Measurements from ENCODE around the gene DHFR. TPM values are rescaled to one million over a fixed set of nuclear protein-coding genes. Genes with fewer than 3 reads are reported as not detected.

Gene DHFR
- total and polyA plus RNA-seq, 10 donors = 8.6 to 23.0 (median 16.3) TPM

DNA sequence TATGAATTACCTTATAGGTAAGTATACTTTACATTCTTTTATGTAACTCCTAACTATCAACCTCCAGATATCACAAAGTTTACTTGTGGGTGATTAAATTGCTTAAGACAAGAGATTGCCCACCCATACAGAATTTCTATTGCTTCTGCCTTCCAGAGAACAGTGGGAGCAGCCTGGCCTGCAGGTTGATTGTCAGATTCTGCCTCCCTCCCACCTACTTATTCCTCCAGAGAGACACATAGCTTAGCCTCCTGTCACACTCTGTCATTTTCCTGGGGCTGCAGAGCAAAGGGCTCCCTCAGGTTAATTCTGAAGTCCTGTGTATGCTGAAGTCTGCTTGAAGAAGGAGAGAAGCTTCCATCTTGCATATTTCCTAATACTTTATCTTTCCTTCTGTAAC is 48.5 kb upstream of the DHFR start:
- no peaks in the 10 kb centered on the region for H3K9me3 ChIP-seq
- H3K27me3 ChIP-seq (replicated peaks in 1 of 7) = no peaks in the 10 kb centered on the region
- no peak overlapping the region for H3K4me3 ChIP-seq
- TF ChIP-seq, protein P1, sequence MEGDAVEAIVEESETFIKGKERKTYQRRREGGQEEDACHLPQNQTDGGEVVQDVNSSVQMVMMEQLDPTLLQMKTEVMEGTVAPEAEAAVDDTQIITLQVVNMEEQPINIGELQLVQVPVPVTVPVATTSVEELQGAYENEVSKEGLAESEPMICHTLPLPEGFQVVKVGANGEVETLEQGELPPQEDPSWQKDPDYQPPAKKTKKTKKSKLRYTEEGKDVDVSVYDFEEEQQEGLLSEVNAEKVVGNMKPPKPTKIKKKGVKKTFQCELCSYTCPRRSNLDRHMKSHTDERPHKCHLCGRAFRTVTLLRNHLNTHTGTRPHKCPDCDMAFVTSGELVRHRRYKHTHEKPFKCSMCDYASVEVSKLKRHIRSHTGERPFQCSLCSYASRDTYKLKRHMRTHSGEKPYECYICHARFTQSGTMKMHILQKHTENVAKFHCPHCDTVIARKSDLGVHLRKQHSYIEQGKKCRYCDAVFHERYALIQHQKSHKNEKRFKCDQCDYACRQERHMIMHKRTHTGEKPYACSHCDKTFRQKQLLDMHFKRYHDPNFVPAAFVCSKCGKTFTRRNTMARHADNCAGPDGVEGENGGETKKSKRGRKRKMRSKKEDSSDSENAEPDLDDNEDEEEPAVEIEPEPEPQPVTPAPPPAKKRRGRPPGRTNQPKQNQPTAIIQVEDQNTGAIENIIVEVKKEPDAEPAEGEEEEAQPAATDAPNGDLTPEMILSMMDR (IDR thresholded peaks at IDR 0.05 in 8 of 11, conservative IDR thresholded peaks at IDR 0.05 in 3 of 11) = no peak
- TF ChIP-seq POLR2AphosphoS5 (IDR thresholded peaks at IDR 0.05) = no peak
- TF ChIP-seq POLR2A (IDR thresholded peaks at IDR 0.05) = no peak
- H3K27ac ChIP-seq = no peak overlapping the region
- peaks cover 0 to 71% (median 5%) of the 10 kb centered on the region in 6 donors for H3K36me3 ChIP-seq
- intact Hi-C loops (cut with DNase I; ENCODE audit: low total_unique reads) = no loop called here
- DNase-seq = no peak
- peaks cover 0 to 6% (median 0%) of the 10 kb centered on the region in 6 donors for H3K4me1 ChIP-seq

DNA sequence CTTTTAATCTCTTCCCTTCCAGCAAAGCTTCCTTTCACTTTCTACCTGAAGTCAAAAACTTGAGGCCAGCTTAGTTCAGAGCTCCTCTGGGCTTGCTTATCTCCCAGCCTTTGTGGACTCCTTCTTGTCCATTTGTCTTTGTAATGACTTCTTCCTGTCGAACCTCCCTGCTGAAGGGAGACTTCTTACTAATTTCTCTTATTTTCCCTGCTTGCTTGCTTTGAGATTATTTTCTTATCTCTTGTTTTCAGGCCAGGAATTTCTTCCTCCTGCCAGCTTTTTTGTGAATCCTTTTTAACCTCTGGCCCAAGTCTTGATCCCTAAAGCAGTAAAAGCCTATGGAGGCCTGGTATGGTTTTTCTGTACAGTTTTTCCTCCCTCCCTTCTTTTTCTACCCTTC is 46.8 kb upstream of the DHFR start:
- Histone ChIP-seq H3K36me3 (peaks cover 0 to 73% (median 2%) of the 10 kb centered on the region in 6 donors), H3K27ac (no peak overlapping the region), H3K9me3 (no peaks in the 10 kb centered on the region), H3K4me3 (no peak overlapping the region), H3K4me1 (peaks cover 0 to 6% (median 0%) of the 10 kb centered on the region in 6 donors), H3K27me3 (replicated peaks in 1 of 7) (no peaks in the 10 kb centered on the region)
- DNase-seq = no peak
- no peak for TF ChIP-seq POLR2AphosphoS5 (IDR thresholded peaks at IDR 0.05)
- TF ChIP-seq POLR2A (IDR thresholded peaks at IDR 0.05) = no peak
- TF ChIP-seq, protein P1 (IDR thresholded peaks at IDR 0.05 in 8 of 11, conservative IDR thresholded peaks at IDR 0.05 in 3 of 11) = no peak
- 44 to 72% (median 58%) methylated on average over 1 of the region's 1 CpG for WGBS, 5 donors
- intact Hi-C loops (cut with DNase I; ENCODE audit: low total_unique reads) = no loop called here

DNA sequence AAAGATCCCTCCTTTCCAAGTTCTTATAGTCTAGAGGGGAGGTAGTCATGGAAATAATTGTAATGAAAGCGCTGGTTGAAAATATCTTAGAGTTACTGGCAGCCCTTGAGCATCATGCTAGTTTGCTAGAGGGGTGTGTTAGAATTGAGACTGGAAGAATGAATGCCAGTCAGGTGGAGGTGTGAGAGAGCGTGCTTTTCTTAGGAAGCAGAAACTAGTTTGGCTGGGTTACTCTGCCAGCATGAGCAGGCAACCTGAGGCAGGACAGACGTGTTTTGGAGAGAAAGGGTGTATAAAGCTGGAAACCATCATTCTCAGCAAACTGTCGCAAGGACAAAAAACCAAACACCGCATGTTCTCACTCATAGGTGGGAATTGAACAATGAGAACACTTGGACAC is 43.6 kb upstream of the DHFR start:
- H3K4me1 ChIP-seq = peaks cover 0 to 2% (median 0%) of the 10 kb centered on the region in 6 donors
- H3K36me3 ChIP-seq = peaks cover 0 to 71% (median 4%) of the 10 kb centered on the region in 6 donors
- no peak overlapping the region for H3K27ac ChIP-seq
- intact Hi-C loops (cut with DNase I; ENCODE audit: low total_unique reads) = no loop called here
- DNase-seq = no peak
- H3K4me3 ChIP-seq = no peak overlapping the region
- TF ChIP-seq POLR2AphosphoS5 (IDR thresholded peaks at IDR 0.05) (no peak), POLR2A (IDR thresholded peaks at IDR 0.05) (no peak)
- no peaks in the 10 kb centered on the region for H3K27me3 ChIP-seq (replicated peaks in 1 of 7)
- 76 to 87% (median 79%) methylated on average over 5 of the region's 5 CpGs for WGBS, 5 donors
- no peaks in the 10 kb centered on the region for H3K9me3 ChIP-seq

DNA sequence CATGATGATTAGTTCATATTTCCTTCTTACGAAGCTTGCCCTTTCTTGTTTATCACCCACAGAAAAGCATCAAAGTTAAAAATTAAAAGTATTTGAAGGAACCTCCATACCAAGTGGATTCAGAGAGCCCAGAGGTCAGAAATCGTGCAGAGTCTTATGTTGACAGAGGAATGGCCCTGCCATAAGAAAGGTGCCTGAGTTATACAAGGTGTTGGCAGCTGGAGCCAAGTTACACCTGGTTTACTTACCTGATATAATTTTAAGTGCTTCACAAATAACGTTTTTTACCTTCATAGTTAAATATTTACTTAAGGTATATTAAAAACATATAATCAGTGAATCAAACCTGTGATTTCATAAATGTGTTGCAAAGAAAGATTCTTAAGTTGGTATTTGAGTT is 42.3 kb upstream of the DHFR start:
- 90 to 98% (median 94%) methylated on average over 3 of the region's 3 CpGs for WGBS, 5 donors
- intact Hi-C loops (cut with DNase I; ENCODE audit: low total_unique reads) = no loop called here
- DNase-seq = no peak

More for the DNA sequence above, 42.3 kb upstream of the DHFR start:
- TF ChIP-seq POLR2A (IDR thresholded peaks at IDR 0.05) = no peak
- TF ChIP-seq POLR2AphosphoS5 (IDR thresholded peaks at IDR 0.05) = no peak
- TF ChIP-seq, protein P1 (IDR thresholded peaks at IDR 0.05 in 8 of 11, conservative IDR thresholded peaks at IDR 0.05 in 3 of 11) = no peak
- Histone ChIP-seq H3K27me3 (replicated peaks in 1 of 7) (no peaks in the 10 kb centered on the region), H3K27ac (no peak overlapping the region), H3K9me3 (no peaks in the 10 kb centered on the region), H3K36me3 (peaks cover 0 to 59% (median 2%) of the 10 kb centered on the region in 6 donors), H3K4me3 (no peak overlapping the region), H3K4me1 (no peaks in the 10 kb centered on the region)
